Right lobe of liver (tissue), 4 donors: Measurements from ENCODE around the gene HDAC7.

ENCODE experiments used
- POLR2A ChIP-seq: fragments of 450-650 bp; IDR thresholded peaks from one replicate; pipeline ENCODE4 v1.6.1; 2017; ENCODE audit warnings: antibody characterized with exemption, mild to moderate bottlenecking
- TF ChIP-seq, protein P1 (sequence below), 4 donors: fragments of 200-600 bp in 3 of 4; fragments of 450-650 bp in 1 of 4; IDR thresholded peaks; one replicate each; pipeline versions ENCODE4 v1.5.1 to v1.8.0; 2016 to 2022; ENCODE audit warnings: antibody characterized with exemption in 4 of 4, mild to moderate bottlenecking in 2 of 4
- donor health status: DM: no; HTN: no; CAD: no.
- donor health status: DM: no; HTN: no; CAD: no.
- donor health status: DM: no; HTN: yes; CAD: no.

DNA sequence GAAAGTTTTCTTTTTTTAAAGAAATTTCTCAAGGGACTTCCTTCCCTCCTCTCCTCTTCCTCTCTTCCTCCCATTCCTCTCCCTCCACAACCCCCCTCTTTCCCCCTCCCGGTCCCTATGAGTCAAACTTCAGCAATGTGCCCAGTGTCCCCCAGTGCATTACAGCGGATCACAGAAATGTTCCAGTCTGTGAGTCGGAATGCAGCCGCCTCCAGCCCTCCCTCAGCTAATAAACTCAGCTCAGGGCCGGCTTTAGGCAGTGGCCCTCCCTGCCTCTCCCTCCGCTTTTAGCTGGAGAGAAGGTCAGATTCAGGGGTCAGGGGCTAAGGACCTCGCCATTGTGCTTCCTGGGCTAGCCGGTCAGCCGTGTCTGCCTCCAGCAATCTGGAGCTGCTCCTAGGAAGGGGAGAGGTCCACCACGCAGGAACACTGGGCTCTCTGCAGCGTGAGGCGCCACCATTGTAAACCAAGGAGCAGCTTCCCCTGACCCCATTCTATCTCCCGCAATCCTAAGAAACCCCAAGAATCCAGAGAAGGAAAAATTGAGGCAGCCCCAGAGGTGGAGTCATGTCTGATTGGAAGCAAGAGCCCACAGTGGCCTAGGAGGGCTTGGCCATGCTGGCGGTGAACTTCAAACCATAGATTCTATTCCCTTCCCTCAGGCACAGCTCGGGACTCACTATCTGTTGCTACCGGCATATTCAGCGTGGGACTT is 1.1 kb upstream of the HDAC7 start:
- TF ChIP-seq, protein P1, sequence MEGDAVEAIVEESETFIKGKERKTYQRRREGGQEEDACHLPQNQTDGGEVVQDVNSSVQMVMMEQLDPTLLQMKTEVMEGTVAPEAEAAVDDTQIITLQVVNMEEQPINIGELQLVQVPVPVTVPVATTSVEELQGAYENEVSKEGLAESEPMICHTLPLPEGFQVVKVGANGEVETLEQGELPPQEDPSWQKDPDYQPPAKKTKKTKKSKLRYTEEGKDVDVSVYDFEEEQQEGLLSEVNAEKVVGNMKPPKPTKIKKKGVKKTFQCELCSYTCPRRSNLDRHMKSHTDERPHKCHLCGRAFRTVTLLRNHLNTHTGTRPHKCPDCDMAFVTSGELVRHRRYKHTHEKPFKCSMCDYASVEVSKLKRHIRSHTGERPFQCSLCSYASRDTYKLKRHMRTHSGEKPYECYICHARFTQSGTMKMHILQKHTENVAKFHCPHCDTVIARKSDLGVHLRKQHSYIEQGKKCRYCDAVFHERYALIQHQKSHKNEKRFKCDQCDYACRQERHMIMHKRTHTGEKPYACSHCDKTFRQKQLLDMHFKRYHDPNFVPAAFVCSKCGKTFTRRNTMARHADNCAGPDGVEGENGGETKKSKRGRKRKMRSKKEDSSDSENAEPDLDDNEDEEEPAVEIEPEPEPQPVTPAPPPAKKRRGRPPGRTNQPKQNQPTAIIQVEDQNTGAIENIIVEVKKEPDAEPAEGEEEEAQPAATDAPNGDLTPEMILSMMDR (IDR thresholded peaks at IDR 0.05), result no peak
- no peak for TF ChIP-seq POLR2A
